B cell (primary cell): ENCODE data around the gene PTGES.

Experiments used
- EZH2 ChIP-seq: IDR thresholded peaks from 2 replicates; pipeline ENCODE4 v1.6.1; 2012; ENCODE audit warnings: borderline replicate concordance, low read depth, mild to moderate bottlenecking, moderate library complexity, low read length; ENCODE audit not compliant: insufficient read depth, poor library complexity, severe bottlenecking
- TF ChIP-seq, protein P1 (sequence below): fragments of 200-600 bp; IDR thresholded peaks from one replicate; pipeline ENCODE4 v1.8.0; 2022; ENCODE audit warnings: antibody characterized with exemption, mild to moderate bottlenecking

- TF ChIP-seq, protein P1, sequence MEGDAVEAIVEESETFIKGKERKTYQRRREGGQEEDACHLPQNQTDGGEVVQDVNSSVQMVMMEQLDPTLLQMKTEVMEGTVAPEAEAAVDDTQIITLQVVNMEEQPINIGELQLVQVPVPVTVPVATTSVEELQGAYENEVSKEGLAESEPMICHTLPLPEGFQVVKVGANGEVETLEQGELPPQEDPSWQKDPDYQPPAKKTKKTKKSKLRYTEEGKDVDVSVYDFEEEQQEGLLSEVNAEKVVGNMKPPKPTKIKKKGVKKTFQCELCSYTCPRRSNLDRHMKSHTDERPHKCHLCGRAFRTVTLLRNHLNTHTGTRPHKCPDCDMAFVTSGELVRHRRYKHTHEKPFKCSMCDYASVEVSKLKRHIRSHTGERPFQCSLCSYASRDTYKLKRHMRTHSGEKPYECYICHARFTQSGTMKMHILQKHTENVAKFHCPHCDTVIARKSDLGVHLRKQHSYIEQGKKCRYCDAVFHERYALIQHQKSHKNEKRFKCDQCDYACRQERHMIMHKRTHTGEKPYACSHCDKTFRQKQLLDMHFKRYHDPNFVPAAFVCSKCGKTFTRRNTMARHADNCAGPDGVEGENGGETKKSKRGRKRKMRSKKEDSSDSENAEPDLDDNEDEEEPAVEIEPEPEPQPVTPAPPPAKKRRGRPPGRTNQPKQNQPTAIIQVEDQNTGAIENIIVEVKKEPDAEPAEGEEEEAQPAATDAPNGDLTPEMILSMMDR = no peak
- no peak for TF ChIP-seq EZH2
Observed at GRCh38 chr9:129774791-129775447, 22.1 kb upstream of the PTGES start.
